B cell (primary cell): ENCODE data around the gene GTF2I. TPM values are rescaled to one million over a fixed set of nuclear protein-coding genes. Genes with fewer than 3 reads are reported as not detected.

Experiments
- ATAC-seq: fragments of 200-7000 bp; cut with Tn5 transposase; one replicate; pipeline ENCODE4 v1.10.0; 2021; ENCODE audit warnings: low read depth, mild to moderate bottlenecking, moderate number of reproducible peaks, moderate library complexity
- CTCF ChIA-PET: fragments of 350-600 bp; sonication (Branson Sonifier 250); formaldehyde crosslinking; loops from one replicate; lab custom pipeline; 2021; ENCODE audit warnings: antibody characterized with exemption, inconsistent platforms; lab: Charles Lee
- POLR2A ChIA-PET: fragments of 350-600 bp; sonication (Branson Sonifier 250); formaldehyde crosslinking; loops from one replicate; lab custom pipeline; 2021; ENCODE audit warnings: antibody characterized with exemption; lab: Charles Lee
- DNase-seq: peaks from one replicate; pipeline ENCODE4 v3.0.0; 2013
- H2AFZ ChIP-seq: 2 replicates; pipeline ENCODE4 v1.6.1; 2012; ENCODE audit warnings: mild to moderate bottlenecking, low read depth, low read length; ENCODE audit not compliant: insufficient read depth, poor library complexity, severe bottlenecking
- H3K27ac ChIP-seq, 2 donors: 1 replicate in 1 of 2; 2 replicates in 1 of 2; pipeline ENCODE4 v1.5.1; 2012 to 2013; ENCODE audit warnings: low read length in 2 of 2, mild to moderate bottlenecking in 2 of 2, moderate library complexity in 1 of 2
- H3K27me3 ChIP-seq, 4 experiments: fragments of 200-600 bp in 1 of 4; sonication (generic) in 1 of 4; replicated peaks in 1 of 4; 1 replicate in 2 of 4; 2 replicates in 2 of 4; pipeline versions ENCODE4 v1.6.1 to v1.7.0; 2013 to 2016; ENCODE audit warnings: low read length in 3 of 4, mild to moderate bottlenecking in 2 of 4, mixed read lengths in 1 of 4, moderate library complexity in 1 of 4; ENCODE audit not compliant: insufficient read depth in 4 of 4, control insufficient read depth in 3 of 4; ENCODE audit errors: control extremely low read depth in 1 of 4
- H3K36me3 ChIP-seq, 2 experiments: replicated peaks in 1 of 2; 1 replicate in 1 of 2; 2 replicates in 1 of 2; pipeline versions ENCODE4 v1.6.1 to v1.7.1; 2013; ENCODE audit warnings: low read length in 1 of 2; ENCODE audit not compliant: insufficient read depth in 2 of 2, control insufficient read depth in 1 of 2; ENCODE audit errors: control extremely low read depth in 1 of 2, extremely low read depth in 1 of 2
- H3K4me1 ChIP-seq, 2 donors: fragments of 200-600 bp in 1 of 2; sonication (generic) in 1 of 2; 1 replicate in 1 of 2; 2 replicates in 1 of 2; pipeline versions ENCODE4 v1.5.1 to v1.6.1; 2013 to 2017; ENCODE audit warnings: low read length in 2 of 2; ENCODE audit not compliant: control insufficient read depth in 2 of 2, insufficient read depth in 2 of 2
- H3K4me2 ChIP-seq: replicated peaks from 2 replicates; pipeline ENCODE3; 2012; ENCODE audit warnings: mild to moderate bottlenecking, low read depth, low read length; ENCODE audit not compliant: poor library complexity, severe bottlenecking
- H3K4me3 ChIP-seq, 5 experiments: fragments of 200-600 bp in 1 of 5; sonication (generic) in 1 of 5; 1 replicate in 3 of 5; 2 replicates in 2 of 5; pipeline versions ENCODE4 v1.5.1 to v1.7.0; 2011 to 2016; ENCODE audit warnings: low read length in 4 of 5, mild to moderate bottlenecking in 4 of 5, low read depth in 2 of 5, control low read depth in 1 of 5, moderate library complexity in 1 of 5; ENCODE audit not compliant: insufficient read depth in 1 of 5; ENCODE audit errors: control extremely low read depth in 1 of 5, extremely low read depth in 1 of 5
- H3K79me2 ChIP-seq: fragments of 200-600 bp; sonication (generic); one replicate; pipeline ENCODE4 v1.6.0; 2016; ENCODE audit warnings: low read length; ENCODE audit not compliant: control insufficient read depth, insufficient read depth
- H3K9ac ChIP-seq: fragments of 200-600 bp; sonication (generic); 2 replicates; pipeline ENCODE4 v1.6.1; 2017; ENCODE audit warnings: mild to moderate bottlenecking, low read length, moderate library complexity
- H3K9me3 ChIP-seq, 3 donors: one replicate each; pipeline versions ENCODE4 v1.6.1 to v1.7.1; 2013; ENCODE audit warnings: low read length in 2 of 3; ENCODE audit not compliant: control insufficient read depth in 2 of 3, insufficient read depth in 1 of 3; ENCODE audit errors: control extremely low read depth in 1 of 3
- H4K20me1 ChIP-seq: 2 replicates; pipeline ENCODE4 v1.6.0; 2012; ENCODE audit warnings: mild to moderate bottlenecking, low read length; ENCODE audit not compliant: insufficient read depth, control insufficient read depth, poor library complexity, severe bottlenecking
- H3K27ac Mint-ChIP-seq: one replicate; pipeline ENCODE4 v1.8.0; 2021; ENCODE audit warnings: mixed read lengths
- H3K27me3 Mint-ChIP-seq: one replicate; pipeline ENCODE4 v1.8.0; 2021; ENCODE audit warnings: mixed read lengths
- H3K4me1 Mint-ChIP-seq: one replicate; pipeline ENCODE4 v1.8.0; 2021; ENCODE audit warnings: mixed read lengths
- H3K4me3 Mint-ChIP-seq: one replicate; pipeline ENCODE4 v1.8.0; 2021; ENCODE audit warnings: mixed read lengths
- H3K9me3 Mint-ChIP-seq: one replicate; pipeline ENCODE4 v1.8.0; 2022; ENCODE audit warnings: mixed read lengths; ENCODE audit not compliant: insufficient read depth
- EZH2 ChIP-seq: IDR thresholded peaks from 2 replicates; pipeline ENCODE4 v1.6.1; 2012; ENCODE audit warnings: borderline replicate concordance, low read depth, mild to moderate bottlenecking, moderate library complexity, low read length; ENCODE audit not compliant: insufficient read depth, poor library complexity, severe bottlenecking
- WGBS: methylation state at CpG from one replicate; pipeline ENCODE4 v1.1.5; 2013; ENCODE audit warnings: missing lambda C conversion rate; ENCODE audit not compliant: insufficient coverage; 5-methylcytosine and 5-hydroxymethylcytosine counted together
- intact Hi-C: fragments of 100-400 bp; cut with micrococcal nuclease; formaldehyde crosslinking; loops from one replicate; pipeline ENCODE4 v1.10.0; 2022
- polyA plus RNA-seq: library from polyadenylated mRNA; depleted of rRNA; stranded (reverse); fragments of >200 nt; gene quantifications from 2 replicates; pipeline ENCODE4 v1.2.3, GENCODE V29; 2012
- total RNA-seq, 2 donors: library from RNA; stranded (reverse); fragments of 120-200 nt in 1 of 2; gene quantifications; 1 replicate in 1 of 2; 2 replicates in 1 of 2; pipeline versions ENCODE4 v1.2.3 to v1.2.4, GENCODE V29; 2013 to 2022
- TF ChIP-seq, protein P1 (sequence below): fragments of 200-600 bp; IDR thresholded peaks from one replicate; pipeline ENCODE4 v1.8.0; 2022; ENCODE audit warnings: antibody characterized with exemption, mild to moderate bottlenecking

Gene GTF2I
- total and polyA plus RNA-seq, 2 donors (not counting 1 experiment from before 2014, with no cell fraction given) = 140 to 271 TPM

DNA sequence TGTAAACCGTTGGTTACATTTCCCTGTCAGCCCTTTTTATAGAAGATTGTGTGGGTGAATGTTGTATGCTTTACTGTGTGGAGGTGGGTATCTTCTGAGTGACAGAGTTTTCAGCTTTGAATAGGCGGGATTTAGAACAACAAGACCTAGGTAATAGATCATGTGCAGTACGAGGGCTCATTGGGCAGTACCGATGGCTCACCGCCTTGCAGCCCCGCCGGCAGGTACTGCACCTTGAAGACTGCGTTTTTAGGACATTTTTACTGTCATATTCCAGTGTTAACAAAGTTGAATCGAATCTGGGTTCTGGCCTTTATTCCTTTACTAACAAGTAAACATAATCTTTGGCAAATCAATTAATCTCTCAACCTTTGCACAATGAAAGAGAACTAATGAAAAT, 60.4 kb downstream of the GTF2I start:
- Histone ChIP-seq H3K27ac (no peak overlapping the region), H3K9me3 (peaks cover 0 to 5% (median 4%) of the 10 kb centered on the region in 3 donors), H3K4me3 (no peak overlapping the region), H4K20me1 (no peaks in the 10 kb centered on the region), H2AFZ (no peak overlapping the region), H3K9ac (no peak overlapping the region), H3K4me2 (no peak overlapping the region), H3K27me3 (no peaks in the 10 kb centered on the region), H3K79me2 (peaks cover 8% of the 10 kb centered on the region), H3K4me1 (no peaks in the 10 kb centered on the region), H3K36me3 (peaks cover 18 to 69% of the 10 kb centered on the region in 2 experiments)
- intact Hi-C loops = no loop called here
- H3K27me3 Mint-ChIP-seq = no peaks in the 10 kb centered on the region
- ATAC-seq (no peak), DNase-seq (no peak)
- H3K9me3 Mint-ChIP-seq = peaks cover 4% of the 10 kb centered on the region
- ChIA-PET POLR2A (no interaction called here), CTCF (no interaction called here)
- H3K4me1 Mint-ChIP-seq = no peaks in the 10 kb centered on the region
- H3K4me3 Mint-ChIP-seq = no peak overlapping the region
- peak overlapping the region; percentile 8 for H3K27ac Mint-ChIP-seq
- WGBS = 95% methylated on average over 7 of the region's 9 CpGs
- no peak for TF ChIP-seq EZH2
- TF ChIP-seq, protein P1, sequence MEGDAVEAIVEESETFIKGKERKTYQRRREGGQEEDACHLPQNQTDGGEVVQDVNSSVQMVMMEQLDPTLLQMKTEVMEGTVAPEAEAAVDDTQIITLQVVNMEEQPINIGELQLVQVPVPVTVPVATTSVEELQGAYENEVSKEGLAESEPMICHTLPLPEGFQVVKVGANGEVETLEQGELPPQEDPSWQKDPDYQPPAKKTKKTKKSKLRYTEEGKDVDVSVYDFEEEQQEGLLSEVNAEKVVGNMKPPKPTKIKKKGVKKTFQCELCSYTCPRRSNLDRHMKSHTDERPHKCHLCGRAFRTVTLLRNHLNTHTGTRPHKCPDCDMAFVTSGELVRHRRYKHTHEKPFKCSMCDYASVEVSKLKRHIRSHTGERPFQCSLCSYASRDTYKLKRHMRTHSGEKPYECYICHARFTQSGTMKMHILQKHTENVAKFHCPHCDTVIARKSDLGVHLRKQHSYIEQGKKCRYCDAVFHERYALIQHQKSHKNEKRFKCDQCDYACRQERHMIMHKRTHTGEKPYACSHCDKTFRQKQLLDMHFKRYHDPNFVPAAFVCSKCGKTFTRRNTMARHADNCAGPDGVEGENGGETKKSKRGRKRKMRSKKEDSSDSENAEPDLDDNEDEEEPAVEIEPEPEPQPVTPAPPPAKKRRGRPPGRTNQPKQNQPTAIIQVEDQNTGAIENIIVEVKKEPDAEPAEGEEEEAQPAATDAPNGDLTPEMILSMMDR = no peak

DNA sequence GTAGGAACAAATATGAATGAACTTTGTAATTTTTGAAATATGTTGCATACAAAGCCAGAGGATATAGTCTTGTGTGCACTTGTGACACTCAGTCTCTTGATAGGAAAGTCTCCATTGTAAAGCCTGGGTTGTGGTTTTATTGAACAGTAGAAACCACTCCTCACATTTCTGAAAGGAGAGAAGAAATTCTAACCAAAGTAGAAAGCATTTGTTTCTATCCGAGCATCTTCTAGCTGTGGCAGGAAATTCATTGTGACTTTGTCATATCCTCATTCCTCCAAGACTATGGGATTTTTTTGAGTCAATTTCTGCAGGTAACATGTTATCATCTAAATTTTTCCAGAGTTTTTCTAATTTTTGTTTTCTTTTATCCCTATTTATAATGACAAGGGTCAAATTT, 60.8 kb downstream of the GTF2I start:
- intact Hi-C loops = no loop called here
- no peaks in the 10 kb centered on the region for H3K27me3 Mint-ChIP-seq
- no peak overlapping the region for H3K4me3 Mint-ChIP-seq
- no peak for ATAC-seq
- no peak overlapping the region for H3K9ac ChIP-seq
- H3K27ac ChIP-seq = no peak overlapping the region
- WGBS = no CpG with 5 or more reads among the region's 1 CpG
- no peaks in the 10 kb centered on the region for H3K27me3 ChIP-seq
- POLR2A ChIA-PET = no interaction called here
- H3K4me2 ChIP-seq = no peak overlapping the region
- H3K4me3 ChIP-seq = no peak overlapping the region
- DNase-seq = no peak
- peak overlapping the region; percentile 8 for H3K27ac Mint-ChIP-seq
- H4K20me1 ChIP-seq = no peaks in the 10 kb centered on the region
- H3K79me2 ChIP-seq = peaks cover 6% of the 10 kb centered on the region
- CTCF ChIA-PET = no interaction called here
- no peaks in the 10 kb centered on the region for H3K4me1 Mint-ChIP-seq
- peaks cover 4% of the 10 kb centered on the region for H3K9me3 Mint-ChIP-seq
- no peak for TF ChIP-seq EZH2
- TF ChIP-seq, protein P1 = no peak
- H3K36me3 ChIP-seq = peaks cover 16 to 65% of the 10 kb centered on the region in 2 experiments
- no peak overlapping the region for H2AFZ ChIP-seq
- no peaks in the 10 kb centered on the region for H3K4me1 ChIP-seq
- peaks cover 0 to 5% (median 4%) of the 10 kb centered on the region in 3 donors for H3K9me3 ChIP-seq
